NCI-H1417 treated with DMSO at 0.1 percent for 48 hours (cell line): Measurements from ENCODE around the gene CCDC134.
A peak's percentile ranks its signal among the peaks of the same experiment; 100 is the strongest.
"Not testable (repeated sequence)": the region's sequence is repeated elsewhere in the genome, so short reads cannot be mapped to it uniquely, and the experiment has no call there.

Experiments used
- DNase-seq: peaks from one replicate; lab custom pipeline; 2025; lab: John Stamatoyannopoulos, UW

The CCDC134 gene

GRCh38 chr22:41825376-41825775 lies 24.9 kb downstream of the CCDC134 start:
- DNase-seq = no peak

- no peak for DNase-seq
Observed at GRCh38 chr22:41826021-41826420, 25.5 kb downstream of the CCDC134 start.

DNA sequence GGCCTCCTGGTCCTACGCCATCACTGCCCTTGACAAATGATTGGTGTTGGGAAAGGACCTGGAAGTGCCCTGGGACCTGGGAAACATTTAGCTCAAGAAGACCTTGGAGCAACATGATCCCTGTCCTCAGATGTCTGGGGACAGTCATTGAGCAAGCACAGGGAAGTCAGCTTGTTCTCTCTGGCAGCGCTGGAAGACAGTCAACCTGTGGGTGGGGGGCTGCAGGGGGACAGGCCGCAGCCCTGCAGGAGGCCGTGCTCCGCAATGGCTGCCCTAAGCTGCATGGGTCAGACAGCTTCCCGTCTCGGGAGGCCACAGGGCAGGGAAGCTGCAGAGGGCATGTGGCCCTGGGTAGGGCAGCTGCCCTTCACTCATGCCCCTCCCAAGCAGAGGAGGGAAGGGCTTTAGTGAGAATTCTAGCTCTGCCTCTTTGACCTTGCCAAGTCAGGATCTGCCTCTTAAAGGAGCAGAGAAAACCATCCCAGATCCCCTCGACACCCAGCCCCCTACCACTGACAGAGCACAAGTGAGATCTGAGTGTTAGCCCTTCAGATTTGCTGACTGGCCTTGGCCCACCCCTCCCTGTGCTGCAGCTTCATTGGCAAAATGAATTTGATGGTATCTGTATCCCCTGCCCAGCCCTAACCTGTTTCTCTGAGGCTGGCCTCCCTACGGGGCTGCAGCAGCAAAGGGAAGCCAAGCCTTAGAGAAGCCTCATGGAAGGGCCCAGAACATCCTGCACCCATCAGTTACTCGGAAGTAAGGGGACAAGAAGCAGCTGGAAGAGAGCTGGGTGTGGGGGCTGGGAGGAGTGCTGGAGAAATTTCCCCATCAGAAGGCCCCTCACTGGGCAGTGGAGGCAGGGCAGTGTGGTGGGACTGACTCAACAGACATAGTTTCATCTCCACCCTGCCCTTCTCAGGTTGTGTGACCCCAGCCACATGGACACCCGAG lies 26.2 kb downstream of the CCDC134 start:
- no peak for DNase-seq

GRCh38 chr22:41827671-41828070 lies 27.2 kb downstream of the CCDC134 start:
- no peak for DNase-seq

DNA sequence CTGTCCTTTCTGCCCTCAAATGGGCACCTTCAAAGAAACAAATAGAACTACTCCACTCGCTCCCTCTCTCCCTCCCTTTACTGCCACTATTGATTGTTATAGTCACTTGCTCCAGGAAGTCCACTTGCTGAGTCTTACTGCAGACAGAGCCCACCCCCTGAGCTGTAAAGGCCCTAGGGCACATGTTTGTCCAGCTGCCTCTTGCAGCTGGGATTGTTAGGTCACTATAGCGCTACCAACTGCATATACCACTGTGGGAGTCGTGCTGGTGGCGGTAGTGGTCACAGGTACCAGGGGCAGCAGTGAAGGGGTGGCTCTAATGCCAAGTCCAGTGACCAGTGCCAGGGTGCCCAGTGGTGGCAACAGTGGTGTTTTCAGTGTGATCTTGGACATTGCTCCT lies 28.0 kb downstream of the CCDC134 start:
- peak; percentile 29 for DNase-seq

DNA sequence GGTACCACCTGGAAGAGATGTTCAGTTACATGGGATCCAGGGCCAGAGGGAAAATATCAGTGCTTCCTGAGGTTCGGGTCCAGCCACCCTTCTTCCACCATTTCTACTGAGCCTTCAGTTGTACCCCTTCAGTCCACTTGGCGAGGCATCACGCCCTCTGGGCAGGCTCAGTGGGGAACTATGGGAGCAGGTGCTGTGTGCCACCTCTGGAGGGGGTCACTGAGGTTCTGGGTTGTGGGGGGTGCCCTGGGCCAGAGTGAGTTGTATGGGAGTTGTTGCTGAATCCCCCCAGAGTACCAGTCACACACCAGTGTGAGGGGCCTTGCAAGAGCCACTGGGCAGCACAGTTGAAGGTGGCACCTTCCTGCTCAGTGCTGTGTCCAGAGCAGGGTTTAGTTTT lies 29.7 kb downstream of the CCDC134 start:
- DNase-seq = no peak

DNA sequence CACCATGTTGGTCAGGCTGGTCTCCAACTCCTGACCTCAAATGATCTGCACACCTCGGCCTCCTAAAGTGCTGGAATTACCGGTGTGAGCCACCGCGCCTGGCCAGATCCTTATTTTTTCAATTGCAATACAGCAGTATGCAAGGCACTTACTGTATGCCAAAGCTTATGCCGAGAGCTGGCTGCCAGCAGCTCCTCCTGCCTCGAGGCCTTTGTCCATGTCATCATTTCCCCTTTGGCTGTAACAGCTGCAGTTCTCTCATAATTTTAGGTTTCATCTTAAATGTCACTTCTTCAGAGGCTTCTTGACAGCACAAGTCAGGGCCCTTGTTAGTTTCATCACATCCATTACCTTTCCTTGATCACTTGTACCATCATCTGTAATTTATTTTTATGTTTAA lies 30.9 kb downstream of the CCDC134 start:
- no peak for DNase-seq

GRCh38 chr22:41831828-41832552 lies 31.5 kb downstream of the CCDC134 start:
- no peak for DNase-seq

DNA sequence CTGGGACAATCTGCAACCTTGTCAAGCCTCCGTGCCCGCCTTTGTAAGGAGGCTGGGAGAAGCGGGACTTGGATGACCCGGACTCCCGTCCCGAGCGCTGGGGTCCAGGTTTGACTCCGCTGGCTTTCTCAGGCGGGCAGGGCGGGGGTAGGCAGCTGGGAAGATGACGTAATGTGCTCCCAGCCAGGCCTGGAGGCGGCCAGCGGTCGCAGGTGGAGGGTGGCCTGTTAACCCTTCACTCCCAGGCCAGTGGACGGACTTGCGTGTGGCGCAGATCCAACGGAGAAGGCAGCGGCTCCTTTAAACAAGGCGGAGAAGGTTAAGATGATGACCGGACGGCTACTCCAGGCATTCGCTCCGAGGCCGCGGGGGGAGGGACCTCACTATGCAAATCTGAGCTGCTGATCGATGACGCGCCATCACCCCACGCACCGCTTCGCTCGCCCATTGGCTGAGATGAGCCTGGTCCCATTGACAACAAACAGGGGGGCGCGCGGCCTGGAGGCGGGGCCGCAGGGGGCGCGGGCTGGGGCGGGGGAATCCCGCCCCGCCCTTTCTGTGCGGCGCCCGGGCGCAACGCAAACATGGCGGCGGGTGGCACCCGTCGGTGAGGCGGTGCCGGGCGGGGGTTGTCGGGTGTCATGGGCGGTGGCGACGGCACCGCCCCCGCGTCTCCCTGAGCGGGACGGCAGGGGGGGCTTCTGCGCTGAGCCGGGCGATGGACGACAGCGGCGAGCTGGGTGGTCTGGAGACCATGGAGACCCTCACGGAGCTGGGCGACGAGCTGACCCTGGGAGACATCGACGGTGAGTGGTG lies 32.3 kb downstream of the CCDC134 start, which contains the start of gene SREBF2:
Gene SREBF2 (plus strand): TSS at position 553 of the 816 bp plus-strand sequence. CDS start 166 bp downstream, at position 719.
- peak; percentile 79 for DNase-seq

GRCh38 chr22:41833369-41834004 lies 33.0 kb downstream of the CCDC134 start:
- no peak for DNase-seq

DNA sequence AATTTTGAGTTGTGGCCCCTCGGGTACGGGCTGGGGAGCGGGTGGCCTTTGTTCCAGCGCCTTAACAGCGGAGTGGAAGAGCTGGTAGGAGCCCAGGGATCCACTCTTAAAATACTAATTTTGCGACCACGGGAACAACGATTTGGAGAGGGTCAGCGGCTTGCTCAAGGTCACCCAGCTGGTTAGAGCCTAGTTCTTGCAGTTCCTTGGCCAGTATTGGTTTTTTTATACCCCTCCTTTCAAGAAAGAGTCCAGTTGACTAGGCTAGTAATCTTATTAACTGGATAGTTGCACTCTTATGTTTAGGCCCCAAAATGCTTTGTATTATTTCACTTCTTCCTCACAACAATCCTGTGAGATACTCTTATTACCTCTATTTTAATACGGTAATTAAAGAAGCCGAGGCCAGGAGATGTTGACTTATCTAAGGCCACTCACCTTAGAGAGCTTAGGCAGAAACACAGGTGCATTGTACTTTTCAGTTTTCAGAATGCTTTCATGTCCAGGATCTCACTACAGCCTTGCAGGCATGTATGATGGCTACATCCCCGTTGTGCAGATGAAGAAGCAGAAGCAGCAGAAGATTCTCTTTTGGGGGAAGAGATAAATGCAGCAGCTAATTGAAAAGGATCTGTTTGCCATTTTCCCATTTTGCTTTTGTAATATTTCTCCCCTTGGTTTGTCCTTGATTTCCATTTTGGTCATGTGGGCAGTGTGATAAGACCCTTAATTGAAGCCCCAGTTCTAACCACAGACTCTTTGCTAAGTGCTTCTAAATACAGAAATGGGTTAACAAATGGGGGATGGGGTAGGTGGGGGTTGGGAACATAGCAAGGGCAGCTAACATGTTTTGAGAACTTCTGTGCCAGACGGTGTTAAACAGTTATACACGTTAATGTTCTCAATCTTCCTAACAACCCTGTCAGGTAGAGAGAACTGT lies 33.8 kb downstream of the CCDC134 start:
- no peak for DNase-seq

- not testable (repeated sequence) for DNase-seq
Observed at GRCh38 chr22:41835462-41835861, 35.0 kb downstream of the CCDC134 start.

DNA sequence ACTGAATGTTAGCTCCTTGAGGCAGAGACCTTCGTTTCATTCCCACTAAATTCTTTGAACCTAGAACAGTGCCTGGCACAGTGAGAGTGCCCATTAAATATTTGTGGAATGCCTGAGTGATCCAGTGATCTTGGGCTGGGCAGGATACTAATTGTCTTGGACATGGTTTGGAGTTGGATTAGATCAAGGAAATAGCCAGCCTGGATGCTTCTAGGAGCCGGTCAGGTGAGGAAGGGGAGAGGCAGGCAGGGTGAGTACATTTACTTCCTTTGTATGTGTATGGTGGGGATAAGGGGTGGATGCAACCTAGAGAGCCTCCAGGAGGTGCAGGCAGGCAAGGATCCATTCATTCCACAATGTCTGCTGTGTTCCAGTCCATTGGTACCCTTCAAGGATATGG lies 36.1 kb downstream of the CCDC134 start:
- no peak for DNase-seq

DNA sequence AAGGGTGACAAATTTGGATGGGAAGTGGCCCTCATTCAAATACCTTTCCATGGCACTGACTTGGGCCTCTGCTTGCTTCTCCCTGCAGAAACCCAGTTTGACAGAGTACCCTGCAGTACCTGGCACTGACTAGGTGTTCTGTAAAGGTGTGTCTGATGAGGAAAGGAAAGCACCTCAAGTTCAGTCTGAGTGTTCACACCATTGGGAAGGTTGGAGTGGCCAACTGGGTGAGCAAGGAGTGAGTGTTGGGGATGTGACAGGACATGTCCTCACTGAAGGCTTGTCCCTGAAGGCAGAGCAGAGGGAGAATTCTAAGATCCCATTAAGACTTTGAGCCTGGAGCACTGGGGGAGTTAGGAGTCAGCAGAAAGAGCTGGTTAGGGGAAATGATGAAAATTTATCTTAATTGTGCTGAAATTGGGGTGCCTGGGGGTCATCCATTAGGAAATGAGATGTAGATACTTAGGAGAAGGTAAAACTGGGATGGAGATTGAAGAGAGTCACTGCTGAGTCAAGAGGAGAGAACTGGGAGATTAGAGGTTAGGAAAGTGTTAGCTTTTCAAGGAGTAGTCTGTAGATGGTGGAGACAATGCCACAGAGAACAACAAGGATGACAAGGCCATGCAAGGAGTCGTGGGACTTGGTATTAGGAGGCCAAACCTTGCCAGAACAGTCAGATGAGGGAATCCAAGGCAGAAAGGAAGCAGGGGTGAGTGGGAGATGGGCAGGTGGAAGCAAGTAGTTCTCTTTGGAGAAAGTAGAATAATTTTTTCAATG lies 38.6 kb downstream of the CCDC134 start:
- DNase-seq = no peak

GRCh38 chr22:41840216-41840615 lies 39.7 kb downstream of the CCDC134 start:
- DNase-seq = no peak

- no peak for DNase-seq
Observed at GRCh38 chr22:41841085-41841712, 40.7 kb downstream of the CCDC134 start.

- DNase-seq = no peak
Observed at GRCh38 chr22:41842996-41843970, 42.8 kb downstream of the CCDC134 start.

DNA sequence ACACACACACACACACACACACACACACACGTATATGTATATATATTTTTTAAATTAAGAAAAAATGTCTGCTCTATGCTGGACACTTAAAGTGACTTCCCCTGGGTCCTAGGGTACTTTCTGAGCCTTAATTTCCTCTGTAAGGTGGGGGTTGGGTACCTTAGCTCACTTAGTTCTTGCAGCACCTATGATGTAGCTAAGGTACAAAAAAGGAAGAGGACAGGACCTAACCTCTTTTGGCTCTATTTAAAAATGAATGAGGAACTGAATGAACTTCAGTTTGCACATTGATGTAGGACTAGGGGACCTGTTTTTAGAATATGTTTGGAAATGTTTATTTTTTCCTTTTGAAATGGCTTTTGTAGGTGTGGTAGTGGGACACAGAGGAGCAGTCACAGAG lies 43.6 kb downstream of the CCDC134 start:
- no peak for DNase-seq
